ES-I3 (cell line): ENCODE results near the gene MFN2.

Source experiments
- H3K36me3 ChIP-seq: 2 replicates; pipeline ENCODE4 v1.6.1; 2013; ENCODE audit warnings: mild to moderate bottlenecking, low read length, control low read depth, moderate library complexity; ENCODE audit not compliant: insufficient read depth
- H3K4me1 ChIP-seq: 2 replicates; pipeline ENCODE4 v1.6.1; 2013; ENCODE audit warnings: mild to moderate bottlenecking, control low read depth, low read length; ENCODE audit not compliant: insufficient read depth
- H3K9ac ChIP-seq: 2 replicates; pipeline ENCODE4 v1.6.1; 2013; ENCODE audit warnings: low read depth, mild to moderate bottlenecking, low read length, moderate library complexity
- H3K9me3 ChIP-seq: 2 replicates; pipeline ENCODE4 v1.6.1; 2013; ENCODE audit warnings: mild to moderate bottlenecking, low read length, moderate library complexity; ENCODE audit not compliant: control insufficient read depth, insufficient read depth

The MFN2 gene

DNA sequence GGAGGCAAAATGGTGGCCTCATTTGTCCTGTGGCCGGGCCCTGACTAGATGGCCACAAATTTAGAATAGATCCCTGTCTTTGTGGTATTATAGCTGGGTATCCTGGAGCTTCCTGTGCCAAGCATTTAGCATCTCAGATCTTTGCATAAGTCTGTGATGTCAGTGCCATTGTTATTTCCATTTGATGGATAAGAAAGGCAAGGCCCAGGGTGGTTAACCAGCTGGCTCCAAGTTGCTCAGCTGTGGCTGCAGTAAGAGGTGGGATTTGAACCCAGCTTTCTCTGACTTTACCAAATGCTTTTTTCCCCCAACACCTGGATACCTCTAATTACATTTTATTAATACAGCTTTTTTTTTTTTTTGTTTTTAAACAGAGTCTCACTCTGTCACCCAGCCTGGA is 71.1 kb downstream of the MFN2 start:
- Histone ChIP-seq H3K36me3 (no peaks in the 10 kb centered on the region), H3K9ac (no peak overlapping the region), H3K9me3 (no peaks in the 10 kb centered on the region), H3K4me1 (peaks cover 4% of the 10 kb centered on the region)

DNA sequence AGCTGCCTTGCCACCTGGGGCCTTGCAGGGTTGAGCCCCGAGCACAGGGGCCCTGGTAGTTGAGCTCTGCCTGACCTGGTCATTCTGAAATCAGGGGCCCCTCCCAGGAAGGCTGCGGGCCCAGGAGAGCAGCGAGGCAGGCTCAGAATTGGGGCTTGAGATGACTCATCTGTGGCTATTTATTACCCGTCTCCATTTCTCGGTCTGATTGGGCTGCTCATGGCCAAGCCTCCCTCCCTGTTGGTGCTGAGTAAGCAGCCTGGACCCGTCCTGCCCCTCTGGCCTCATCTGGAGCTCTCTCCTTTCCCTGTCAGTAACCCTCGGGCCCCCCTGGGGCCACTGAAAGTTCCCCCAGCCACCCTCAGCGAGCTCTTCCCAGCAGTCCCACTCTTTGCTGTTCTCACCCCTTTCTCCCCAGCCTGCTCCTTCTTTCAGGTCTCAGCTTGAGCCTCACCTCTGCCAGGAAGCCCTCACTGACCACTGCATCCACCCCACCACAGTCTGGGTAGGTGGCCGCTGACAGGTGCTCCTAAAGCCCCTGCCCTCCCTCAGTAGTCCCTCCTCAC is 71.8 kb downstream of the MFN2 start:
- H3K9me3 ChIP-seq, result no peaks in the 10 kb centered on the region
- H3K9ac ChIP-seq, result no peak overlapping the region
- peaks cover 4% of the 10 kb centered on the region for H3K4me1 ChIP-seq
- H3K36me3 ChIP-seq, result no peaks in the 10 kb centered on the region

DNA sequence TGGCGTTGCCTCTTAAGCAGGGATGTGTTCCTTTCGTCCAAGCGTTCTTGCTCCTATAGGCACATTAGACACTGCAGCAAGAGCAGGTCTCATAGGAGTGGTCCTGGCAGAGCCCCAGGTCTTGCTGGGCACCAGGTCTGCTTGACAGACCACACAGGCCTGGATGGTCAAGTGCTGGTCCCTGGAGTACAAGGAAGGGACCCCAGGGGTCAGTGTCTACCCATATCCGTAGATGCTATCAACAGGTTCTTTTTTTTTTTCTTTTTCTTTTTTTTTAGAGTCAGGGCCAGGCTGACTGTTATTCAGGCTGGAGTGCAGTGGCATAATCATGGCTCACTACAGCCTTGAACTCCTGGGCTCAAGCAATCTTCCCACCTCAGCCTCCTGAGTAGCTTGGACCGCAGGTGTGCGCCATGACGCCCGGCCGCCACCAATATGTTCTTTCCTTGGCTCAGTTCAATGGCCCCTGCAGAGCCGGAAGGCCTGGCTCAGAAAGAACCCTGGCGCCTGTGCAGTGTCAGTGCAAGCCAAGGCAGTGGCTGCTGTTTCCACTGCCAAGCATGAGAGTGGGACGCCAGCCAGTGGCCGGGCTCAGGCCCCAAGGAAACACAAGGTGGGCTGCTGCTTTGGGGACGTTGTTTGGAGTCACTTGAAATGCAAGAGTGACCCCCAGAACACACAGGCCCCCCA is 72.9 kb downstream of the MFN2 start:
- H3K9me3 ChIP-seq, result no peaks in the 10 kb centered on the region
- H3K4me1 ChIP-seq, result peaks cover 4% of the 10 kb centered on the region
- H3K36me3 ChIP-seq, result no peaks in the 10 kb centered on the region
- H3K9ac ChIP-seq, result no peak overlapping the region

DNA sequence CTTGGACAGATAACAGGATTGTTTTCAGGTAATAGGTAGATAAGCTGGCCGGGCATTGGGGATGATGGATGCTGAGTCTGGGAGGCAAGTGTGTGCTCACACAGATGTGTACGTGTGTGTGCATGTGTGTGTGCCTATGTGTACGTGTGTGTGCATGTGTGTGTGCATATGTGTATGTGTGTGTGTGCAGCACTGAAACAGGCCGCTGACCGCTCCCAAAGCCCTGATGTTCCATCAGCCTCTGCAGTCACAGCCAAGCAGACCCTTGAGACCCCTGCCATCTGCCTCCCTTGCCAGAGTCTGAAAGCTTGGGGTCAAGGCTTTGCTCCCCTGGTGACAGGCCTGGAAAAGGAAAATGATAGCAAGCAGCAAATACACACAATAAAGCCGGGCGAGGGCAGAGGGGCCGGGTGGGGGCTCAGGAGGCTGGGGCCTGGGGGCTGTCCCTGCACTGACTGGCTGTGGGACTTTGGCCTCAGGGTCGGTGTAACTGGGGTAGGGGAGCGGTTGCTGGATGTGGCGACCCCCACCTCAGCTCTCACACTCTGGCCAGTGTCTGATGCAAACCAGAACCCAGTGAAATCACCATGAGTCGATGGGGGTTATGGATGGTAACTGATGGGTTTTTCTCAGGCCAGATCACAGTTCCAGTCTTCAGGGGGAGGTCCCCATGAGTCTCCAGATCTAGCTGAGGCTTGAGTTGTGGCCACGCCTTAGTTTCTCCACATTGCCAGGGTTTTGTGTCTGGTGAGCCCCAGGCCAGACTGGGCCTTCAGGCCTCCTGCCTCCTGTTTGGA is 73.7 kb downstream of the MFN2 start:
- no peaks in the 10 kb centered on the region for H3K36me3 ChIP-seq
- H3K4me1 ChIP-seq, result peaks cover 4% of the 10 kb centered on the region
- H3K9me3 ChIP-seq, result no peaks in the 10 kb centered on the region
- no peak overlapping the region for H3K9ac ChIP-seq

DNA sequence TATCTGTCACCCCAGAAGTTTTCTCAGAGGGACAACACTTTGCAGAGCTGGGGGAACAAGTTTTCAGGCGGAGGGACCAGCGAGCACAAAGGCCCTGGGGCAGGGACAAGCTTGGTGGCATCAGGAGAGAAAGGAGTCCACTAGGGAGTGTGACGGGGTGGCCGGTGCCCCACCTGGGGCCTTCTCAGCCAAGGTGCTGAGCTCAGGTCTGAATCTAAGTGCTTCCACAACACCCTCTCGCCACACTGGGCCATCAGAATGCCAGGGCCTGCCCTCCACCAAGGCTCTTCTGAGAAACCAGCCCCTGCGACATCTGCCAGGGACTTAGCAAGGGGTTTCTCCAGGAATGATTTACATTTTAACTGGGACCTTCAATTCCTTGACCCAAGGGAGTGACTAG is 75.0 kb downstream of the MFN2 start:
- no peaks in the 10 kb centered on the region for H3K9me3 ChIP-seq
- no peaks in the 10 kb centered on the region for H3K36me3 ChIP-seq
- H3K4me1 ChIP-seq, result peaks cover 4% of the 10 kb centered on the region
- no peak overlapping the region for H3K9ac ChIP-seq

DNA sequence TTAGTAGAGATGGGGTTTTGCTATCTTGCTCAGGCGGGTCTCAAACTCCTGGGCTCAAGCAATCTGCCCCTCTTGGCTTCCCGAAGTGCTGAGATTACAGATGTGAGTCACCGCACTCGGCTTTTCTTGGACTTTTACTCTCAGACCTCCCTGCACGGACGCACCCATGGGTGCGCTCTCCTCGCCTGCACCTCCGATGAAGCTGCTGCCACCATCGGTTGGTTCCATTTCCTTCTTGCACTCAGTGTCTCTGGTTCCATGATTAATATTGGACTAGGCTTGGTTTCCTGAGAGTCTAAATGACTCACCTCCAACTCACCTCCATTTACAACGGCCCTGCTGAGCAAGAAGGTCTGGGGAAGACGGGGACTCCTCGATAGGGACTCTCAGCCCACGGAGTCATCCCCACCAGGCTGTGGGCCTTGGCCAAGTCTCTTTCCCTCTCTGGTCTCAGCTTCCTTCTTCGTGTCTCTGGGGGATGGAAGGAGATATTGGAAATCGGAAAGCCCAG is 76.1 kb downstream of the MFN2 start:
- Histone ChIP-seq H3K9me3 (no peaks in the 10 kb centered on the region), H3K36me3 (no peaks in the 10 kb centered on the region), H3K4me1 (peaks cover 4% of the 10 kb centered on the region), H3K9ac (no peak overlapping the region)

DNA sequence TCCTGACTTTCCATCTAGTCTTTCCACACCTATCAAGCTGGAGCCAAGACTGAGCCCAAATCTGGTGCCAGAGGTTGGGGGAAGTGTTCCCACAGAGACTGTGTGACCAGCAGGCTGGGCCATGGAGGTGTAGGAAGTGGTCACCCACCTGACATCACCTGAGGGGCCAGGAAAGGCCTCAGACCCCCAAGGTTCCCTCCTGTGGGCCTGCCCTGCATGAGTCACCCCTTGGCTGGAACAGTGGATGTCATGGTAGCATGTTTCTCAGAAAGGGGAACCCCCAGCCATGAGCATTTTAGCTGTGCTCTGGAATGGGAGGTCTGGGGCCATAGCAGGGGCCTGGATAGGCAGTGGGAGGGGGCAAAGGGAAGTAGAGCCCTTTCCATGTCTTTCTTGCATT is 77.1 kb downstream of the MFN2 start:
- H3K4me1 ChIP-seq, result peaks cover 1% of the 10 kb centered on the region; the same call in 1 of the 2 replicates

DNA sequence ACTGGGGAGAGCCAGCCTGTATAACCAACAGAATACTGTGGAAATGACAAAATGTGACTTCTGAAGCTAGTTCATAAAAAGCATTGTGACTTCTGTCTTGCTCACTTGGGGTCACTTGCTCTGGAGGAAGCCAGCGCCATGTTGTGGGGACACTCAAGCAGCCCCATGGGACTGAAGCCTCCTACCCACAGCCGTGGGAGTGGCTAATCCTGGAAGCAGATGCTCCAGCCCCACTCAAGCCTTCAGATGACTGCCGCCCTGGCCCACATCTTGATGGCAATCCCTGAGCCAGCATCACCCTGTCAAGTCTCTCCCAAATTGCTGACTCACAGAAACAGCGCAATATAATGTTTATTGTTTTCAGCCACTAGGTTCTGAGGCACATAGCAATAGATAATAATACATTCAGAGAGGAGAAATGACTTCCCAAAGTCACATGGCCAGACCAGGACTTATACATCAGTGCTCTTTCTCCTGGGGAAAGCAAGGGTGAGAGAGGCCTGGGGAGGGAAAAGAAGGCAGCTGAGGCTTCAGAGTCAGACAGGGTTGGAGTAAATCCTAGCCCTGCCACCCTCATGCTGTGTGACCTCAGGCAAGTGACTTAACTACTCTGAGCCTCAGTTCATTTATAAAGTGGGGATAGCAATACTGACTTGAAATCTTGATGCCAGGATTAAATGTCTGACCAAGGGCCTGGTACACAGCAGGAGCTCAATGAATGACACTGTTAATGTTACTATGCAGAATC is 77.9 kb downstream of the MFN2 start:
- no peaks in the 10 kb centered on the region for H3K36me3 ChIP-seq
- no peaks in the 10 kb centered on the region for H3K9me3 ChIP-seq
- no peaks in the 10 kb centered on the region; the same call in 1 of the 2 replicates for H3K4me1 ChIP-seq
- no peak overlapping the region for H3K9ac ChIP-seq

More for the DNA sequence above, 77.1 kb downstream of the MFN2 start:
- Histone ChIP-seq H3K36me3 (no peaks in the 10 kb centered on the region), H3K9me3 (no peaks in the 10 kb centered on the region), H3K9ac (no peak overlapping the region)

DNA sequence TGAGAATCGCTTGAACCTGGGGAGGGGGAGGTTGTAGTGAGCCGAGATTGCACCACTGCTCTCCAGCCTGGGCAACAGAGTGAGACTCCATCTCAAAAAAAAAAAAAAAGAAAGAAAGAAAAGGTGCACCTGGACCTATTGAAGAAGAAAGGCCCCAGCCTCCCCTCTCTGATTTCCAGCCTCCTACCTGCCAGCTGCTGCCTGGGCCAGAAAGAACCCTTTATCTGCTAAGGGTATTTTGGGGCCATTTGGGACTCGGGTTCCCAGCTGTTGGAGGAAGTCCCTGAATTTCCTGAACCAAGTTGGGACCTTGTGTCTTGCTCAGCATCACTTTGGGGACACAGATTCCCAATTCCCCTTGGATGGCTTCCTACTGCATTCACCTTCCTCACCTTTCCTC is 79.0 kb downstream of the MFN2 start:
- Histone ChIP-seq H3K9me3 (no peaks in the 10 kb centered on the region), H3K36me3 (no peaks in the 10 kb centered on the region), H3K4me1 (no peaks in the 10 kb centered on the region; the same call in 1 of the 2 replicates), H3K9ac (no peak overlapping the region)

DNA sequence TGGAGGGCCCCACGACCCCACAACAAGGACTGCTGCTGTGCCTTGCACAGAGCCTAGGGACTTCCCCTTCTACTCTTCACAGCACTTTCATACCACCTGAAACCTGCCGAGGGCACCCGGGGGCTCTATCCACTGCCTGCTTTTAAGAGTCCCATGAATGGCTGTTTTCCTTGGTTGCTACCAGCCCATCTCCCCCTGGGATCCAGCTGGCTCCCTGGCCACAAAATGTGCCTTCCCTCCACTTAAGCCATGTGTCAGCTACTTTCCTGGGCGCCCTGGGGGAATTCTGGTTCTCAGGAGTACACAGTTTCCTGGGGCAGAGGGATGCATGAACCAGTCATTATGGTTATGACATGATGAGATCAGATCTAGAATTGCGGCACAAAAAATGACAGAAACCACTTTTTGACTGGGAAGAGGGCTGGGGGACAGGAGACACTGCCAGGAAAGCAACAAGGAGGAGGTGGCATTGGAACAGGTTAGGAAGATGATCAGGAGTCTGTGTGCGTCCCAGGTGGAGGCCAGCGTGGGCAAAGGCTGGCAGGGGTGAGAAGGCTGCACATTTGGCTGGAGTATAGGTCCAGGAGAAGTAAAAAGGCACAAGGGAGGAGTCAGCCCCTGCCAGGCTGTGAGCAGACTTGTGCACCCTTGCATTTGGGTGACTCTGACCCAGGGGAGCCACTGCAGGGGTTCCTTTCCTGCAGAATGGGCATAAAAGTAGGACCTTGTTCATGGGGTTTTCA is 79.6 kb downstream of the MFN2 start:
- Histone ChIP-seq H3K36me3 (no peaks in the 10 kb centered on the region), H3K9ac (no peak overlapping the region), H3K9me3 (no peaks in the 10 kb centered on the region), H3K4me1 (peaks cover 3% of the 10 kb centered on the region; the same call in 1 of the 2 replicates)

DNA sequence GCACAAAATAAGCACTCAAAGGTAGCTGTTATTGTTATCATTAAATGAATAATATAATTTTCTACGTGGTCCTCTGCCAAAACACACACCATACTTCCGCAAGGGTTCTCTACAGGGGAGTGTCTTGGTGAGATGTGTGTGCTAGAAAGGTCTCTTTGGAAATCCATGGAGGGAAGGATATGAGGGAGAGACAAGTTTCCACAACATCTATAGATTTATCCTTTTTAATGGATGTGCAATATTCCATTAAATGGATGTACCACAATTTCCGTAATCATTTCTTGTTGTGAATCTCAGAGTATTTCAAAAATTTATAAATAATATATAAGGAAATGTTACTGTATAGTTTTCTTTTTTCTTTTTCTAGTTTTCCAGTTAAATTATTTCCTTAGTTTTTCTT is 80.3 kb downstream of the MFN2 start:
- H3K36me3 ChIP-seq, result no peaks in the 10 kb centered on the region
- H3K4me1 ChIP-seq, result peaks cover 5% of the 10 kb centered on the region
- no peaks in the 10 kb centered on the region for H3K9me3 ChIP-seq
- no peak overlapping the region for H3K9ac ChIP-seq
